ENCODE results near the gene FUT7. TPM values are rescaled to one million over a fixed set of nuclear protein-coding genes. Genes with fewer than 3 reads are reported as not detected.

FUT7 gene
- total RNA-seq, 2 donors from 2014 or later: 1.4 to 1.6 TPM

- Mint-ChIP-seq H3K9me3 (no peaks in the 10 kb centered on the region), H3K36me3 (no peaks in the 10 kb centered on the region), H3K27ac (peak overlapping the region; percentile 22 to 68)
- ATAC-seq (no peak), DNase-seq (ENCODE audit: low spot score in 2 of 2) (no peak)
These were observed 1.9 kb downstream of the FUT7 start for GRCh38 chr9:137030006-137030405.

- Mint-ChIP-seq H3K27ac (peak overlapping the region in 1 of 2 donors; percentile 40), H3K9me3 (no peaks in the 10 kb centered on the region), H3K36me3 (no peaks in the 10 kb centered on the region)
- peak; percentile 81 to 91 for DNase-seq (ENCODE audit: low spot score in 2 of 2)
- ATAC-seq: peak; percentile 58 to 65
These were observed 2.6 kb downstream of the FUT7 start for GRCh38 chr9:137029058-137029936.

- DNase-seq (ENCODE audit: low spot score in 2 of 2) (peak; percentile 74 to 78), ATAC-seq (peak; percentile 49 to 76)
- H3K36me3 Mint-ChIP-seq: no peaks in the 10 kb centered on the region
- no peak overlapping the region for H3K27ac Mint-ChIP-seq
- H3K9me3 Mint-ChIP-seq: no peaks in the 10 kb centered on the region
These were observed 3.4 kb downstream of the FUT7 start for GRCh38 chr9:137028263-137029057.

GRCh38 chr9:137027369-137028262 is 4.3 kb downstream of the FUT7 start, which contains the start of gene ABCA2:
Gene ABCA2 (minus strand): TSS chr9:137028237. CDS start chr9:137028140, 97 bp downstream.
- Mint-ChIP-seq H3K27ac (peak within 1 kb of the TSS in 1 of 2 donors; percentile 88), H3K9me3 (no peaks in the 10 kb centered on the region), H3K36me3 (no peaks in the 10 kb centered on the region)
- no peak for DNase-seq (ENCODE audit: low spot score in 2 of 2)
- ATAC-seq: no peak

GRCh38 chr9:137026828-137027227 is 5.1 kb downstream of the FUT7 start:
- ATAC-seq (no peak), DNase-seq (ENCODE audit: low spot score in 2 of 2) (no peak)
- H3K36me3 Mint-ChIP-seq: no peaks in the 10 kb centered on the region
- no peaks in the 10 kb centered on the region for H3K9me3 Mint-ChIP-seq
- no peak overlapping the region for H3K27ac Mint-ChIP-seq

- Mint-ChIP-seq H3K36me3 (no peaks in the 10 kb centered on the region), H3K9me3 (no peaks in the 10 kb centered on the region), H3K27ac (no peak overlapping the region)
- ATAC-seq (no peak), DNase-seq (ENCODE audit: low spot score in 2 of 2) (no peak)
These were observed 5.5 kb downstream of the FUT7 start for GRCh38 chr9:137026384-137026783.

GRCh38 chr9:137025517-137025966 is 6.3 kb downstream of the FUT7 start:
- ATAC-seq: no peak
- Mint-ChIP-seq H3K36me3 (no peaks in the 10 kb centered on the region), H3K9me3 (no peaks in the 10 kb centered on the region), H3K27ac (no peak overlapping the region)
- DNase-seq (ENCODE audit: low spot score in 2 of 2): no peak

GRCh38 chr9:137023583-137023991 is 8.3 kb downstream of the FUT7 start:
- DNase-seq (ENCODE audit: low spot score in 2 of 2) (no peak), ATAC-seq (no peak)
- Mint-ChIP-seq H3K27ac (no peak overlapping the region), H3K36me3 (no peaks in the 10 kb centered on the region), H3K9me3 (no peaks in the 10 kb centered on the region)

- no peak for ATAC-seq
- DNase-seq (ENCODE audit: low spot score in 2 of 2): no peak
- no peaks in the 10 kb centered on the region for H3K36me3 Mint-ChIP-seq
- no peak overlapping the region for H3K27ac Mint-ChIP-seq
- no peaks in the 10 kb centered on the region for H3K9me3 Mint-ChIP-seq
These were observed 8.7 kb downstream of the FUT7 start for GRCh38 chr9:137023157-137023556.

- H3K27ac Mint-ChIP-seq: no peak overlapping the region
- H3K9me3 Mint-ChIP-seq: no peaks in the 10 kb centered on the region
- no peaks in the 10 kb centered on the region for H3K36me3 Mint-ChIP-seq
- DNase-seq (ENCODE audit: low spot score in 2 of 2) (no peak), ATAC-seq (no peak)
These were observed 9.3 kb downstream of the FUT7 start for GRCh38 chr9:137022662-137023008.

GRCh38 chr9:137021979-137022661 is 9.8 kb downstream of the FUT7 start:
- Mint-ChIP-seq H3K9me3 (no peaks in the 10 kb centered on the region), H3K36me3 (no peaks in the 10 kb centered on the region), H3K27ac (no peak overlapping the region)
- peak; percentile 52 to 93 for ATAC-seq
- peak in 1 of 2 donors; percentile 79 for DNase-seq (ENCODE audit: low spot score in 2 of 2)

- no peaks in the 10 kb centered on the region for H3K9me3 Mint-ChIP-seq
- DNase-seq (ENCODE audit: low spot score in 2 of 2) (no peak), ATAC-seq (peak in 1 of 2 donors; percentile 9)
- H3K36me3 Mint-ChIP-seq: no peaks in the 10 kb centered on the region
- H3K27ac Mint-ChIP-seq: no peak overlapping the region
These were observed 10.3 kb downstream of the FUT7 start for GRCh38 chr9:137021568-137021978.

- no peak overlapping the region for H3K27ac Mint-ChIP-seq
- H3K36me3 Mint-ChIP-seq: no peaks in the 10 kb centered on the region
- DNase-seq (ENCODE audit: low spot score in 2 of 2): no peak
- H3K9me3 Mint-ChIP-seq: no peaks in the 10 kb centered on the region
- ATAC-seq: no peak
These were observed 10.9 kb downstream of the FUT7 start for GRCh38 chr9:137020771-137021567.

- DNase-seq (ENCODE audit: low spot score in 2 of 2): no peak
- H3K9me3 Mint-ChIP-seq: no peaks in the 10 kb centered on the region
- ATAC-seq: no peak
- H3K36me3 Mint-ChIP-seq: no peaks in the 10 kb centered on the region
- H3K27ac Mint-ChIP-seq: no peak overlapping the region
These were observed 11.8 kb downstream of the FUT7 start for GRCh38 chr9:137019891-137020683.
